GM12873 (cell line): ENCODE data around the gene PCK1.

Experiments used
- CTCF ChIP-seq: IDR thresholded peaks from 2 replicates; pipeline ENCODE4 v1.5.1; 2012; ENCODE audit warnings: low read depth, mild to moderate bottlenecking, moderate library complexity, low read length, control low read depth; ENCODE audit not compliant: insufficient read depth; ENCODE audit errors: missing control alignments

PCK1 gene

GRCh38 chr20:57558614-57559288 is 2.2 kb upstream of the PCK1 start:
- no peak for TF ChIP-seq CTCF

- TF ChIP-seq CTCF: no peak
Observed at GRCh38 chr20:57559289-57559634, 1.6 kb upstream of the PCK1 start.

GRCh38 chr20:57559658-57560553 is 1.0 kb upstream of the PCK1 start:
- TF ChIP-seq CTCF: no peak

GRCh38 chr20:57561356-57562279 is 708 bp downstream of the PCK1 start:
- no peak for TF ChIP-seq CTCF

- TF ChIP-seq CTCF: no peak
Observed at GRCh38 chr20:57562541-57563465, 1.9 kb downstream of the PCK1 start.

GRCh38 chr20:57563522-57563921 is 2.6 kb downstream of the PCK1 start:
- TF ChIP-seq CTCF: no peak
